Urinary bladder (tissue), 4 donors: Measurements from ENCODE around the gene CDH13. TPM values are rescaled to one million over a fixed set of nuclear protein-coding genes. Genes with fewer than 3 reads are reported as not detected.

Source experiments
- DNase-seq: peaks from one replicate; pipeline ENCODE4 v3.0.0-alpha.2; 2015; ENCODE audit errors: extremely low spot score
- H3K27ac ChIP-seq: one replicate; pipeline ENCODE4 v1.5.1; 2013; ENCODE audit warnings: low read depth, mild to moderate bottlenecking, moderate library complexity
- H3K36me3 ChIP-seq: one replicate; pipeline ENCODE4 v1.6.1; 2013; ENCODE audit warnings: mild to moderate bottlenecking, moderate library complexity; ENCODE audit not compliant: insufficient read depth
- H3K4me1 ChIP-seq: one replicate; pipeline ENCODE4 v1.6.1; 2013; ENCODE audit warnings: mild to moderate bottlenecking, moderate library complexity; ENCODE audit not compliant: insufficient read depth
- H3K4me3 ChIP-seq: one replicate; pipeline ENCODE4 v1.5.1; 2013; ENCODE audit warnings: low read depth, low read length
- WGBS: extraction: QIAGEN DNeasy Blood & Tissue Kit; methylation state at CpG from one replicate; pipeline ENCODE4 v1.1.7; 2013; 5-methylcytosine and 5-hydroxymethylcytosine counted together
- polyA plus RNA-seq: library from polyadenylated mRNA; stranded (reverse); fragments of 200-250 nt; gene quantifications from one replicate; pipeline ENCODE4 v1.2.3, GENCODE V29; 2013
- total RNA-seq: library from RNA; depleted of rRNA; stranded (reverse); fragments of >200 nt; gene quantifications from one replicate; pipeline ENCODE4 v1.2.3, GENCODE V29; 2014
- donor health status: healthy with polysubstance abuse.
- donor health status: healthy.

The CDH13 gene
- total and polyA plus RNA-seq, 2 donors = 18.9 to 21.5 TPM

DNA sequence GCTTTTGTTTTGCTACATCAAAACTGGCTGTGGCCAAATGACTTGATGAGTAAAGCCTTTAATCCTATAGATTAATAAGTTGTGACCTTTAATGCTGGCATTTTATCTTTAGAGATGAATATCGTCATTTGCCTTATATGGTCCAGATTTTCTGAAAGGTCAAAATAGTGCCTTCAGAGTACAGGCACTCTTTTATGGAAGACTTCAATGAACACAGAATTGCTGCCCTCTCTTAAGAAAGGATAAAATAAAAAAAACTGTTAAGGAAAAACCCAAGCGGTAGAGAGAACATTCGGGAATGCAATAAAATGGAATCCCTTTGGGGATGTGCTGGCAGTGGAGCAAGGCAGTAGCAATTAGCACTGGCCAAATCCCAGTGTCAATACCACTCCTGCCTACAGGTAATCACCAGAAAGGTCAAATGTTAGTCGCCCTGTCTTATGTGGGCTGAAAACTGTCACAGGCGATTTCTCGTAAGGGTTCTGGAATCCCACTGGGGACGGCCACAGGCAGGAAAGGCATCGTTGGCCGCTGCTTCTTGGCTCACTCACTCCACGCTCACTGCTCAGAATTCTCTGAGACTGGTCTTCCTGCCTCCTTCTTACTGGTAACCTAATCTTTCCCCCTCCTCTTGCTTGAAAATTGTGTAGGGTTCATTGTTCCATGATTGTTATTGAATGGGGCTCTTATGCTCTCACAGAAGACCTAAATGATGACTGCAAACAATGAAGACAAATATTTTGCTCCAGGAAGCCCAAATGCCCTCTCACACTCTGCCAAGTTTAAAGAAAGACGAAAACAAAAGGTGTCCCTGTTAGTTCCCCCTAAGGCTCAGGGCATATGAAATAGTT lies 1135.6 kb downstream of the CDH13 start:
- Histone ChIP-seq H3K4me3 (no peak overlapping the region), H3K4me1 (no peaks in the 10 kb centered on the region), H3K36me3 (no peaks in the 10 kb centered on the region), H3K27ac (no peak overlapping the region)
- 53% methylated on average over 11 of the region's 11 CpGs for WGBS
- no peak for DNase-seq

DNA sequence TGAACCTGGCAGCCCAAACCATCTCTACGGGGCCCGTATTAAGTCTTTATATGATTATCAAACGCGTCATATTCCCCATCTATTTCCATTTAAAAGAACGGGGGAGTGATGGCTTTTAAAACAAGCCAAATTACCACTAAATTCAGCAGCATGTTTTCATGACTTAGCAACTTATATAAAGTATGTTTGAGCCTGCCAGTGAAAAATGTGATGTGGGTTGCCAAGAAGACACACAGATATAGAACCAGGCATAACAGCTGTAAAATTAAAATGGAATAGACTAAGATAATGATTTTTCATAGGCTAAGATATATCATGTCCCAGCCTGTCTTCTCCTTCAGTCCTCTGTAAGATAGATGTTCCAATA lies 1136.2 kb downstream of the CDH13 start:
- no peak overlapping the region for H3K27ac ChIP-seq
- no peaks in the 10 kb centered on the region for H3K36me3 ChIP-seq
- no peak overlapping the region for H3K4me3 ChIP-seq
- no peak for DNase-seq
- 84% methylated on average over 5 of the region's 5 CpGs for WGBS
- no peaks in the 10 kb centered on the region for H3K4me1 ChIP-seq

DNA sequence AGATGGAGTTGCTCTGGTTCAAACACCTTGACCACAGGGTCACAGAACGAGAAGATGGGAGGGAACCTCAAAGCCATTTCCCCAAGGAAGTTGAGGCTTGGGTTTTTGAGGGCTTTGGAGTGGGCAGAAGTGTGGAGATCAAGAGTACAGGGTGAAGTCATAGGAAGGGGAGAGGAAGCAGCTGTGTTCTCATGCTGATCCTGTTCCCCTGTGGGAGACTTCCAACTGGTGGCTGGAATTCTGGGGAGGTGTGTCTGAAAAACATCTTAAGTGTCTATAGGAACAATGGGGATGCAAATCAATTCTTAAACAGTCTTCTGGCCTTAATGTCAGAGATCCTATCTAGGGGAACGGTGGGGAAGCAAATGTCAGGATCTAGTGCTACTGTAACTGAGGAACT lies 1142.2 kb downstream of the CDH13 start:
- Histone ChIP-seq H3K4me3 (no peak overlapping the region), H3K27ac (no peak overlapping the region), H3K36me3 (no peaks in the 10 kb centered on the region), H3K4me1 (no peaks in the 10 kb centered on the region)
- 41% methylated on average over 2 of the region's 2 CpGs for WGBS
- no peak for DNase-seq

DNA sequence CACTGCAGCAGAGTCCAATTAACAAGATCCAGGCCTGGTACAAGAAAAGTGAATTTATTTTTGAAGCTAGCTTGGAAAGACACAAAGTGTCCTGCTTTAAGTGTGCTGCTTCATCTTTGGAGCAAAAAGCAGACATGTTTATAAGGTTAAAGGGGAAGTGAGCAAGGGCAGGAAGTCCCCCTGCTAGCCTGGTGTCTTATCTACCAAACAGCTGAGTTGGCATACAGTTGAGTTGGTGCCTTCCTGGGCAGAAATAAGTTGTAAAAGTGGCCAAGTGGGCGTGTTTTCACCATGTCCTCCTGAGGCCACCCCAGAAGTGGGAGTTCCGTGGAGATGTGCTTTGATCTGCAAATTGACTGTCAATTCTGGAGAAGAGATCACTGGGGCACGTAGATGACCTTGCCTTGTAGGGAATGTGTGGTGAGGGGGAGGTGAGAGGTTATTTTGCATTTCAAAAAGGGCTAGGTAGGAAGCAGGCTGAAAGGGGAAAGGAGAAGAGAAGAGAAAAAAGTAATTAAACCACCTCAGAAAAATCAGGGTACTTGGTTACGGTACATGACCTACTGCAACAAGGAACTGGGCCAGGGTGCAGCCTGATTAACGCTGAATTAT lies 1142.7 kb downstream of the CDH13 start:
- 39% methylated on average over 5 of the region's 5 CpGs for WGBS
- no peak overlapping the region for H3K27ac ChIP-seq
- no peak for DNase-seq
- no peak overlapping the region for H3K4me3 ChIP-seq
- H3K36me3 ChIP-seq = no peaks in the 10 kb centered on the region
- no peaks in the 10 kb centered on the region for H3K4me1 ChIP-seq

DNA sequence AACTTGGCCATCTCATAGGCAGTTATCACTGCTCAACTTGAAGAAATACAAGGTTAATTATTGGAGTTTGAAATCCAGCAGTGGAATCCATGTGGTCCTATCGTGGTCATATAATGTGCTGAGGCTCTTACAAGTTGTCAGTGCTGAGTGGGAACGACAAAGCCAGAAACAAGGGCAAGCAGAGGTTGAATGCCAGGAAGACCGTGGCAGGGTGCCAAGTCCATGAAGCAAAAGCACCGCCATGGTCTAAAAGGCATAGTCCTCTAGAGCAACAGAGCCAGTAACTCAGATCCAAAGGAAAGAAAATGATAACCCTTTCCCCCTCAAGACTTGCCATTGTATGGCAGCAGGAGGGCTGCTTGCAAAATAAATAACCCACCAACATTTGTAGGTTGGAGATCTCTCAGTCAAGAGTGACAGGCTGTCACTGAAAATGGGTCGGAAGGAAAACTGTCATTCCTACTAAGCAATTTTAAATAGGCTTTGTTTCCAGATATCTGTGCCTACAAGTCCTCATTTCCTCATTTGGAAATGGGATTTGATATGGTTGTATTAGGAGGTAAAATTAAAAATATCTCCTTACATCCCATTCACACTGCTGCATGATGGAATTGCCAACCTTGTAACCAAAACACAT lies 1144.7 kb downstream of the CDH13 start:
- Histone ChIP-seq H3K4me1 (no peaks in the 10 kb centered on the region), H3K27ac (no peak overlapping the region), H3K36me3 (no peaks in the 10 kb centered on the region), H3K4me3 (no peak overlapping the region)
- no peak for DNase-seq
- WGBS = 48% methylated on average over 5 of the region's 5 CpGs

DNA sequence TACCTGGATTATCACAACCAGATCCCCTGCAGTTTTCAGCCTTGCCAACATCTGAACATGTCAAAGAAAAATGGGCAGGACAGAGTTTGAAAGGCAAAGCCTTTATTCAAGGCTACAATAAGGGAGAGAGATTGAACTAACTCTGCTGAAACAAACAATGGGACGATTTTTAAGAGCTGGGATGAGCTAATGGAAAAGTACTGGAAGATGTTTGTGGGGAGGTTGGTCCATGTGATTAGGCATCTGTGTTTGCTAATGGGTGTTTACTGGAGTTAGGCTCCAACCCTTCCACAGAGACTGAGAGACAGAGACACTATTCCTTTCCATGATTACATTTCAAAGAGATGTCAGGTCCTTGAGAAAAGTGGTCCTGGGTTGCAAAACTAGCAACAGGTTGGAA lies 1146.0 kb downstream of the CDH13 start:
- DNase-seq = no peak
- 34% methylated on average over 1 of the region's 1 CpG for WGBS
- no peak overlapping the region for H3K27ac ChIP-seq
- no peaks in the 10 kb centered on the region for H3K36me3 ChIP-seq
- H3K4me1 ChIP-seq = no peaks in the 10 kb centered on the region
- no peak overlapping the region for H3K4me3 ChIP-seq

DNA sequence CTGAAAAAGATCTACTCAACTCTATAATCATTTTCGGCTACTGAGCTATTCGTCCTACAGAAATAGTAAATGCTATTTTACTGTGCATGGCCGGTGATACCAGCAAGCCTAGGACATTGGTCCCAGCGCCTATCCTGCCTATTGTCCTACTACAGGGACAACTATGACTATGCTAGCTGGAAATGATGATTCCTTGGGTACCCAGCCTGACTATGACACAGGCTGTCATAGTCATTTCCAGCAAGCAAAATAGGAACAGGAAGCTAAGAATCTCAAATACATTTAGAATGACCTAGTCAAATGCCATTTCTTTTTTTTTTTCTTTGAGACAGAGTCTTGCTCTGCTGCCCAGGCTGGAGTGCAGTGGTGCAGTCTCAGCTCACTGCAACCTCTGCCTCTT lies 1147.3 kb downstream of the CDH13 start:
- H3K4me1 ChIP-seq = no peaks in the 10 kb centered on the region
- WGBS = 78% methylated on average over 4 of the region's 4 CpGs

DNA sequence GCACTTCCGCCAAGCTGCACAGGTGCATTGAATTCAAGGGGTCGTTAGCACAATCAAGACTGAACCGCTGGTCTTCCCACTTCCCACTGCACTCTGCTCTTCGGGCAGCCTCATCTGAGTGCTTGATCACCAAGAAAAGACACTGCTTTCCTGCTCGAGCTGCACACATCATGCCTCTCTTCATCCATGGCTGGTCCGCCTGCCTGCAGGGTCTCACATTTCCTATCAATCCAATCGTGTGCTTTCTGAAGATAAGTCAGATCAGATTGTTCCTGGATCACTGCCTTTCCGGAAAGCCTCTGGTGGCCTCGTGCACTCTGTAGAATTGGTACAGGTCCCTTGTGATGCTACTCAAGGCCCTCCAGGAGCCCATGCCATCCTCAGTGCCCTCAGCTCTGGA lies 1150.2 kb downstream of the CDH13 start:
- DNase-seq = no peak
- Histone ChIP-seq H3K36me3 (no peaks in the 10 kb centered on the region), H3K4me1 (no peaks in the 10 kb centered on the region)

More for the DNA sequence above, 1147.3 kb downstream of the CDH13 start:
- Histone ChIP-seq H3K4me3 (no peak overlapping the region), H3K27ac (no peak overlapping the region), H3K36me3 (no peaks in the 10 kb centered on the region)
- no peak for DNase-seq

DNA sequence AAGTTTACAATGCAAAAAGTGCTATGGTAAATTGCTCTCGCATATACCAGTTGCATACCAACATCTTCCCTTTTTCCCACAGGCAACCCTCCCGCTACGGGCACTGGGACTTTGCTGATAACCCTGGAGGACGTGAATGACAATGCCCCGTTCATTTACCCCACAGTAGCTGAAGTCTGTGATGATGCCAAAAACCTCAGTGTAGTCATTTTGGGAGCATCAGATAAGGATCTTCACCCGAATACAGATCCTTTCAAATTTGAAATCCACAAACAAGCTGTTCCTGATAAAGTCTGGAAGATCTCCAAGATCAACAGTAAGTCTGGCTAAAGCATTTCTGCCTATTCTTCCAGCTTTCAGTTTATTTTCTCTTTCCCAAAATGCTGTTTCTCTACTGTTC lies 1153.1 kb downstream of the CDH13 start:
- DNase-seq = no peak
- H3K4me3 ChIP-seq = no peak overlapping the region
- WGBS = 25% methylated on average over 6 of the region's 6 CpGs
- no peaks in the 10 kb centered on the region for H3K4me1 ChIP-seq
- H3K27ac ChIP-seq = no peak overlapping the region
- H3K36me3 ChIP-seq = no peaks in the 10 kb centered on the region

More for the DNA sequence above, 1150.2 kb downstream of the CDH13 start:
- Histone ChIP-seq H3K4me3 (no peak overlapping the region), H3K27ac (no peak overlapping the region)
- 83% methylated on average over 9 of the region's 9 CpGs for WGBS

DNA sequence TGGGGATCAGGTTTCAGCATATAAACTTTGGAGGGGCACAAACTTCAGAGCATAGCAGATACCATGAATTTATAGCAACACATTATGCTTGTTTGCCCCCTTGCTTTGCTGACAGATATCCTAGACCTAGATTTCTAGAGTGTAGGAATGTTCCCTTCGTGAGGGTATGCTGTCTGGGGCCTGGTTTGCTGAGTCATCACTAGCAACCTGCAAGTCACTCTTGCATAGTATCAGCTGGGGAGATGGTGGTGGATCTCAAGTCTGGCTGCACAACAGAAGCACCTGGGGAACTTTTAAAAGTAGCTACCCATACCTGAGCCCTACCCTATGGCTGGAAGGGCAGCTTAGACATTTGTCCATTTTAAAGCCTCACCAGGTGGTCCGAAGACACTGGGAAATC lies 1158.7 kb downstream of the CDH13 start:
- H3K4me3 ChIP-seq = no peak overlapping the region
- H3K36me3 ChIP-seq = no peaks in the 10 kb centered on the region
- DNase-seq = no peak
- H3K27ac ChIP-seq = no peak overlapping the region
- no peaks in the 10 kb centered on the region for H3K4me1 ChIP-seq
- WGBS = 71% methylated on average over 2 of the region's 2 CpGs

DNA sequence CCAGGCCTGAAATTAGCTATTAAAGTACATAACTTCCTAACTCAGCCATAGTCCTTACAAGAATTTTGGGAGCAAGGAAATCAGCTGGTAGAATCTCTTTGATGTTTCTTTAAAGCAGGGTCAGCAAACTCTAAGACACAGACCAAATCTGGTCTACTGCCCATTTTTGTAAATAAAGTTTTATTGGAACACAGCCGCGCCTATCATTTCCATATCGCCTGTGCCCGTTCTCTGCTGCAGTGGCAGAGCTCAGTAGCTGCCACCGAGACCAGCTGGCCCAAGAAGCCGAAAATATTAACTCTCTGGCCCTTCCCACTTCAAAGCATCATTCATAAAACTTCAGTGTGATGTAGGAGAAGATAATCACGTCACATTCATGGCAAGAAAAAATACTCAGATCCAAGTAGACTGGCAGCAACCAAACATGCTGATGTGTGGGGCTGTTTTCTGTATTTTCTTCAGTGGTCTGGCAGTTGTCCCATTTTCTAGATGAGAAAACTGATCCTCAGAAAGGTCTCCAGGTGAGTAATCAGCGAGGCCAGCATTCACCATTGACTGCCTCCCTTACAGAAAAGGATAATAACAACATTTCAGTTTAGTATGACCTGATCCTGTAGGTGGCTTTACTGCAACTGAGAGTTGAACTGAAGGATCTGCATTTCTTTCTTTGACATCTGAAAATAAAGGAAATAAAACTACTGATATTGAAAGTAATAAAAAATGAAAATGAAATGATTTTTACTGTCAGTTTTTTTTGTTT lies 1163.1 kb downstream of the CDH13 start:
- Histone ChIP-seq H3K27ac (no peak overlapping the region), H3K36me3 (no peaks in the 10 kb centered on the region), H3K4me1 (no peaks in the 10 kb centered on the region), H3K4me3 (no peak overlapping the region)
- WGBS = 84% methylated on average over 8 of the region's 8 CpGs
- DNase-seq = no peak

DNA sequence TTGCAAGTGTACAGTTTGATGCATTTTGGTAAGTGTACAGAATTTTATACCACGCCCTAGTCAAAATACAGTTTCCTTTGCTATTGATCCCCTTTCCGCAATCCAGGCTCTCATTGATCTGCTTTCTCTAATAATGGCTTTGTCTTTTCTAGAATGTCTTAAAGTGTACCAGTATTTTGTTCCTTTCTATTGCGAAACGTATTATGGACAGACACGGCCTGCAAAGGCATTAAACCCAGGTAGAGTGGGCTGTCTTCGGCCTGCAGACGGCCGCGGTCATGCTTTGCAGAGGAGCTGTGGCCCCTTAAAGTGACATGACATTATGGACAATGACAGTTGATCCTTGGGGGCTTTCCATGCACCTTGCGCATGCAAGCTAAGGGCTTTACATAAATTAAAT lies 1165.1 kb downstream of the CDH13 start:
- H3K4me3 ChIP-seq = no peak overlapping the region
- no peak for DNase-seq
- no peaks in the 10 kb centered on the region for H3K4me1 ChIP-seq
- no peak overlapping the region for H3K27ac ChIP-seq
- 91% methylated on average over 10 of the region's 10 CpGs for WGBS
- H3K36me3 ChIP-seq = no peaks in the 10 kb centered on the region

DNA sequence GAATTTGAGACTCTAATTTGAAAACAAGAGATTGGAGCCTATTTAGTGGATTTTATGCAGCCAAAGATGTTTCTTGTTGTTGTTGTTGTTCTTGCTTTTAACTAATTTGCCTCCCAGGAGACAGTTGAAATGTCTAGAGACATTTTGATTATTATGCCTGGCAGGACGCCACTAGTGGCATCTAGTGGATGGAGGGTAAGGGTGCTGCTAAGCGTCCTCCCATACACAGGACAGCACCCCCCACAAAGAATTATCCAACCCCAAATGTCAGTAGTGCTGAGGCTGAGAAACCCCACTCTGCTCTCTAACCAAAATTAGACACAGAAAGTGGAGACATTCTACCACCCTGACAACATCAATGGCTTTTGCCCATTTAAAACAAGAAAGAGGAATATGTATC lies 1165.6 kb downstream of the CDH13 start:
- WGBS = 73% methylated on average over 2 of the region's 2 CpGs
- Histone ChIP-seq H3K4me1 (no peaks in the 10 kb centered on the region), H3K36me3 (no peaks in the 10 kb centered on the region), H3K4me3 (no peak overlapping the region), H3K27ac (no peak overlapping the region)
- DNase-seq = no peak
